Natural killer cell (primary cell): Measurements from ENCODE around the gene L3MBTL2. TPM values are rescaled to one million over a fixed set of nuclear protein-coding genes. Genes with fewer than 3 reads are reported as not detected.
A peak's percentile ranks its signal among the peaks of the same experiment; 100 is the strongest.

ENCODE experiments used
- ATAC-seq, 3 donors: fragments of 150-1000 bp in 2 of 3; fragments of 200-7000 bp in 1 of 3; cut with Tn5 transposase; 1 replicate in 1 of 3; 2 replicates in 2 of 3; pipeline ENCODE4 v1.10.0; 2021; ENCODE audit warnings: mild to moderate bottlenecking in 2 of 3, moderate library complexity in 2 of 3
- DNase-seq, 2 donors: peaks; one replicate each; pipeline versions ENCODE4 v3.0.0 to v3.0.0-alpha.2; 2013 to 2021; ENCODE audit warnings: mixed read lengths in 1 of 2
- H3K27ac ChIP-seq: one replicate; pipeline ENCODE4 v1.5.1; 2013; ENCODE audit warnings: mild to moderate bottlenecking, low read length
- H3K27me3 ChIP-seq: one replicate; pipeline ENCODE4 v1.6.1; 2013; ENCODE audit warnings: low read length; ENCODE audit not compliant: control insufficient read depth, insufficient read depth
- H3K36me3 ChIP-seq: one replicate; pipeline ENCODE4 v1.6.1; 2013; ENCODE audit warnings: low read length; ENCODE audit not compliant: control insufficient read depth, insufficient read depth
- H3K4me1 ChIP-seq: one replicate; pipeline ENCODE4 v1.6.1; 2013; ENCODE audit warnings: low read length; ENCODE audit not compliant: control insufficient read depth, insufficient read depth
- H3K4me3 ChIP-seq: one replicate; pipeline ENCODE4 v1.5.1; 2013; ENCODE audit warnings: low read length
- H3K9me3 ChIP-seq: one replicate; pipeline ENCODE4 v1.6.1; 2013; ENCODE audit warnings: low read length; ENCODE audit not compliant: control insufficient read depth, insufficient read depth
- H3K27ac Mint-ChIP-seq, 2 donors: one replicate each; pipeline ENCODE4 v1.8.0; 2022; ENCODE audit warnings: mild to moderate bottlenecking in 2 of 2, mixed read lengths in 2 of 2, moderate library complexity in 1 of 2
- H3K27me3 Mint-ChIP-seq, 2 donors: one replicate each; pipeline ENCODE4 v1.8.0; 2022; ENCODE audit warnings: low read depth in 2 of 2, mixed read lengths in 2 of 2
- H3K36me3 Mint-ChIP-seq: one replicate; pipeline ENCODE4 v1.8.0; 2022; ENCODE audit warnings: mixed read lengths
- H3K4me1 Mint-ChIP-seq, 2 donors: one replicate each; pipeline ENCODE4 v1.8.0; 2022; ENCODE audit warnings: mixed read lengths in 2 of 2
- H3K4me3 Mint-ChIP-seq: one replicate; pipeline ENCODE4 v1.8.0; 2022; ENCODE audit warnings: mild to moderate bottlenecking, moderate library complexity, mixed read lengths
- H3K9me3 Mint-ChIP-seq, 2 donors: one replicate each; pipeline ENCODE4 v1.8.0; 2022; ENCODE audit warnings: mixed read lengths in 2 of 2
- CTCF ChIP-seq: fragments of 200-600 bp; IDR thresholded peaks from one replicate; pipeline ENCODE4 v1.8.0; 2022; ENCODE audit warnings: antibody characterized with exemption
- WGBS: methylation state at CpG from one replicate; pipeline ENCODE4 v1.1.7; 2013; ENCODE audit warnings: missing lambda C conversion rate; ENCODE audit not compliant: insufficient coverage; 5-methylcytosine and 5-hydroxymethylcytosine counted together
- intact Hi-C: fragments of 100-400 bp; cut with micrococcal nuclease; formaldehyde crosslinking; loops from one replicate; pipeline ENCODE4 v1.14.2; 2022
- total RNA-seq, 4 donors: library from RNA; stranded (reverse); fragments of 120-200 nt in 1 of 4; gene quantifications; one replicate each; pipeline versions ENCODE4 v1.2.3 to v1.2.4, GENCODE V29; 2013 to 2022

The L3MBTL2 gene
- total RNA-seq, 3 donors from 2014 or later (not counting 1 experiment from before 2014, with no cell fraction given) = 25.2 to 32.1 (median 31.7) TPM

- WGBS = 97% methylated on average over 10 of the region's 10 CpGs
- Histone ChIP-seq H3K4me3 (no peak overlapping the region), H3K27me3 (no peaks in the 10 kb centered on the region), H3K27ac (no peak overlapping the region), H3K4me1 (peaks cover 13% of the 10 kb centered on the region), H3K36me3 (peaks cover 33% of the 10 kb centered on the region), H3K9me3 (no peaks in the 10 kb centered on the region)
- no peaks in the 10 kb centered on the region for H3K36me3 Mint-ChIP-seq
- no peak overlapping the region for H3K4me3 Mint-ChIP-seq
- no peaks in the 10 kb centered on the region for H3K9me3 Mint-ChIP-seq
- ATAC-seq (no peak), DNase-seq (no peak)
- H3K27me3 Mint-ChIP-seq = no peaks in the 10 kb centered on the region
- intact Hi-C loops = no loop called here
- no peak for TF ChIP-seq CTCF
- H3K4me1 Mint-ChIP-seq = peaks cover 10% of the 10 kb centered on the region in 2 donors
- no peak overlapping the region for H3K27ac Mint-ChIP-seq
Measured at GRCh38 chr22:41215409-41215808, 10.3 kb downstream of the L3MBTL2 start.

GRCh38 chr22:41215926-41216325 lies 10.8 kb downstream of the L3MBTL2 start:
- no peak for TF ChIP-seq CTCF
- Mint-ChIP-seq H3K27ac (peak overlapping the region in 1 of 2 donors; percentile 24), H3K27me3 (no peaks in the 10 kb centered on the region), H3K9me3 (no peaks in the 10 kb centered on the region), H3K36me3 (no peaks in the 10 kb centered on the region), H3K4me1 (peaks cover 10% of the 10 kb centered on the region in 2 donors), H3K4me3 (no peak overlapping the region)
- H3K4me1 ChIP-seq = peaks cover 13% of the 10 kb centered on the region
- intact Hi-C loops = no loop called here
- DNase-seq (no peak), ATAC-seq (no peak)
- peaks cover 35% of the 10 kb centered on the region for H3K36me3 ChIP-seq
- no peaks in the 10 kb centered on the region for H3K9me3 ChIP-seq
- over 99% methylated on average over 7 of the region's 7 CpGs for WGBS
- H3K27me3 ChIP-seq = no peaks in the 10 kb centered on the region
- no peak overlapping the region for H3K4me3 ChIP-seq
- no peak overlapping the region for H3K27ac ChIP-seq

- H3K4me1 ChIP-seq = peaks cover 13% of the 10 kb centered on the region
- no peak overlapping the region for H3K27ac ChIP-seq
- H3K27me3 ChIP-seq = no peaks in the 10 kb centered on the region
- no peaks in the 10 kb centered on the region for H3K9me3 Mint-ChIP-seq
- H3K27ac Mint-ChIP-seq = peak overlapping the region; percentile 57 to 68
- 89% methylated on average over 13 of the region's 13 CpGs for WGBS
- ATAC-seq (no peak), DNase-seq (no peak)
- peaks cover 10% of the 10 kb centered on the region in 2 donors for H3K4me1 Mint-ChIP-seq
- intact Hi-C loops = no loop called here
- no peaks in the 10 kb centered on the region for H3K9me3 ChIP-seq
- H3K27me3 Mint-ChIP-seq = no peaks in the 10 kb centered on the region
- no peak overlapping the region for H3K4me3 Mint-ChIP-seq
- no peak for TF ChIP-seq CTCF
- H3K4me3 ChIP-seq = no peak overlapping the region
- peaks cover 37% of the 10 kb centered on the region for H3K36me3 ChIP-seq
- H3K36me3 Mint-ChIP-seq = no peaks in the 10 kb centered on the region
Measured at GRCh38 chr22:41216984-41217383, 11.9 kb downstream of the L3MBTL2 start.

- no peaks in the 10 kb centered on the region for H3K27me3 Mint-ChIP-seq
- Histone ChIP-seq H3K36me3 (peaks cover 41% of the 10 kb centered on the region), H3K27me3 (no peaks in the 10 kb centered on the region), H3K4me3 (no peak overlapping the region), H3K27ac (no peak overlapping the region), H3K4me1 (peaks cover 13% of the 10 kb centered on the region), H3K9me3 (no peaks in the 10 kb centered on the region)
- no peak for TF ChIP-seq CTCF
- intact Hi-C loops = no loop called here
- WGBS = 32% methylated on average over 14 of the region's 16 CpGs
- H3K36me3 Mint-ChIP-seq = no peaks in the 10 kb centered on the region
- peak overlapping the region; percentile 57 to 68 for H3K27ac Mint-ChIP-seq
- ATAC-seq = peak; percentile 71 to 85 (median 80)
- peak in 1 of 2 donors; percentile 58 for DNase-seq
- H3K9me3 Mint-ChIP-seq = no peaks in the 10 kb centered on the region
- peaks cover 10% of the 10 kb centered on the region in 2 donors for H3K4me1 Mint-ChIP-seq
- H3K4me3 Mint-ChIP-seq = peak overlapping the region; percentile 52
Measured at GRCh38 chr22:41217553-41218157, 12.5 kb downstream of the L3MBTL2 start.
